SU-DHL-6 (cell line): ENCODE data around the gene MTX1.

Source experiments
- EZH2phosphoT487 ChIP-seq: fragments of 200-600 bp; sonication (generic), shearing (Covaris generic); conservative IDR thresholded peaks from 2 replicates; pipeline ENCODE4 v1.6.1; 2018; ENCODE audit warnings: mild to moderate bottlenecking, antibody characterized with exemption, low read length, moderate library complexity, mixed read lengths
- TF ChIP-seq, protein P1 (sequence below): fragments of 200-600 bp; sonication (generic); IDR thresholded peaks from one replicate; pipeline ENCODE4 v1.5.1; 2017; ENCODE audit warnings: antibody characterized with exemption, mild to moderate bottlenecking, low read length, moderate library complexity; ENCODE audit not compliant: insufficient read depth, poor library complexity, severe bottlenecking

DNA sequence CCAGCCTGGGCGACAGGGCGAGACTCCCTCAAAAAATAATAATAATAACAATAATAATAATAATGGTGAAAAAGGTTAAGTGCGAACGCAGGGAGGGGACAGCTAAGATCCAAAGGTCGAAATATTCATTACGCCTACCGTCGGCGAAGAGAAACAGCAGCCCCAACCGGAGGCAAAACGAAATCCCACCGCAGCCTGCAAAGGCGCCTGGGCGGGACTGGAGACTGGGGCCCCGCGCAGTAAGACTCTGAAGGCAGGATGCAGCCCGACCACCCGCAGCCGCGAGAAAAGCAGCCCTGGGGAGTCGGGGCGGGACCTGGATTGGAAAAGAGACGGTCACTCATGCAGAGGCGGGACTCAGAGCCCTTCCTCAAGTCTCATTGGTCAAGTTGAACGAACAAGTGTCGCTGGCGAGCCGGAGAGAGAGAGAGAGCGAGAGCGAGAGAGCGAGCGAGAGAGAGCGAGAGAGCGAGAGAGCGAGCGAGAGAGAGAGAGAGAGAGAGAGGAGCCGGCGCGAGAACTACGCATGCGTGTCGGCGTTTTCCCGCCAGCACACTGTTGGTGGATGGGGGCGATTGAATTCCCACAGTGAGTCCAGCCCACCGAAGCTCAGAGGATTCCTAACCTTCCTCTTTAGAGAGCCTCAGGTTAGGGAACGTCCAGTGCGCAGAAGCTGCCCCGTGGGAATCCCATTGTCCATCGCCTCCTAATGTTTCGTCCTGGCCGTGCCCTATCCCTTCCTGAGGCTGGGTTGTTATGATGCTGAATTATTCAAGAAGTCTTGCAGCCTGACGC, 36.1 kb downstream of the MTX1 start:
- TF ChIP-seq, protein P1, sequence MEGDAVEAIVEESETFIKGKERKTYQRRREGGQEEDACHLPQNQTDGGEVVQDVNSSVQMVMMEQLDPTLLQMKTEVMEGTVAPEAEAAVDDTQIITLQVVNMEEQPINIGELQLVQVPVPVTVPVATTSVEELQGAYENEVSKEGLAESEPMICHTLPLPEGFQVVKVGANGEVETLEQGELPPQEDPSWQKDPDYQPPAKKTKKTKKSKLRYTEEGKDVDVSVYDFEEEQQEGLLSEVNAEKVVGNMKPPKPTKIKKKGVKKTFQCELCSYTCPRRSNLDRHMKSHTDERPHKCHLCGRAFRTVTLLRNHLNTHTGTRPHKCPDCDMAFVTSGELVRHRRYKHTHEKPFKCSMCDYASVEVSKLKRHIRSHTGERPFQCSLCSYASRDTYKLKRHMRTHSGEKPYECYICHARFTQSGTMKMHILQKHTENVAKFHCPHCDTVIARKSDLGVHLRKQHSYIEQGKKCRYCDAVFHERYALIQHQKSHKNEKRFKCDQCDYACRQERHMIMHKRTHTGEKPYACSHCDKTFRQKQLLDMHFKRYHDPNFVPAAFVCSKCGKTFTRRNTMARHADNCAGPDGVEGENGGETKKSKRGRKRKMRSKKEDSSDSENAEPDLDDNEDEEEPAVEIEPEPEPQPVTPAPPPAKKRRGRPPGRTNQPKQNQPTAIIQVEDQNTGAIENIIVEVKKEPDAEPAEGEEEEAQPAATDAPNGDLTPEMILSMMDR, result no peak
- no peak for TF ChIP-seq EZH2phosphoT487
